Epithelial cell of proximal tubule (primary cell): ENCODE measurements around the gene HMG20A. TPM values are rescaled to one million over a fixed set of nuclear protein-coding genes. Genes with fewer than 3 reads are reported as not detected.
A peak's percentile ranks its signal among the peaks of the same experiment; 100 is the strongest.

Experiments used
- DNase-seq: peaks from one replicate; pipeline ENCODE4 v3.0.0-alpha.2; 2011; ENCODE audit warnings: low read depth
- H3K4me3 ChIP-seq: 2 replicates; pipeline ENCODE4 v1.5.1; 2011; ENCODE audit warnings: low read depth, mild to moderate bottlenecking, low read length
- total RNA-seq: library from RNA; depleted of rRNA; stranded (reverse); fragments of >200 nt; gene quantifications from 2 replicates; pipeline ENCODE4 v1.2.3, GENCODE V29; 2015
- TF ChIP-seq, protein P1 (sequence below): conservative IDR thresholded peaks from 2 replicates; pipeline ENCODE4 v1.5.1; 2012; ENCODE audit warnings: low read depth, mild to moderate bottlenecking, low read length

HMG20A gene
- total RNA-seq: 20.5 and 22.5 TPM in 2 replicates

DNA sequence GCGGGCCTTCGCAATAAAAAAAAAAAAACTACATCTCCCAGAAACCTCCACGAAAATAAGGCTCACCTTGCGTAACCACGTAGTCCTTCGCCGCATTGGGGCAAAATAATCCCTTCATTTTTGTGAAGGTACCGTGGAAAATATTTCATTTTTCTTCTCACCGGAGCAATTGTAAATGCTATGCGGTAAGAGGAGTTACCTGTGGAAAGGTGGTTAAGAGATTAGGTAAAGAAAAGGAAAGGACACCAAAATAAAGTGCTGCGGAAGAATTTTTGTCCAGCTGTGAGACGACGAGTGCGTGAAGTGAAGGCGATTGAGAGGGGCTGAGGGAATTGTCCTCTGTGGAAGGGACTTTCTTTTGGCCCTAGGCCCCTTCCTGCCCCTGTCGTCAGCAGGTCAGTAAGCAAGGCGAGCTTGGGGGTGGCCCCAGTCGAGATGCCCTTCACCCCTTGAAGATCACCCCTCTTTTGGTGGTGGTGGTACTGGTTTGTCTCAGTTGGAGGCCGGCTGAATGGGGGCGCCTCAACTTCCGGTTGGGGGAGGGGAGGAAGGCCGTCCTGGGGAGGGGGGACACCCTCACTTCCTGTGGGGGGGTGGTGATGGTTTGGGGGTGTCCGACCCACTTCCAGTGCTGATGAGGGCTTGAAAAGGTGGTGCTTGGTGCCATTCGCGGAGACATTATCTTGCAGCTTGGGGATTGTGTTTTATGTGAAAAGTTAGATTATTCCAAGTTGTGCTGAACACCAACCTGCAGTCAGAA is at the start of gene HMG20A:
Gene HMG20A (plus strand): TSS at position 279 of the 760 bp plus-strand sequence. CDS start 37,520 bp downstream, outside the sequence.
- DNase-seq: peak; percentile 88
- peak within 1 kb of the TSS; percentile 92 for H3K4me3 ChIP-seq
- TF ChIP-seq, protein P1, sequence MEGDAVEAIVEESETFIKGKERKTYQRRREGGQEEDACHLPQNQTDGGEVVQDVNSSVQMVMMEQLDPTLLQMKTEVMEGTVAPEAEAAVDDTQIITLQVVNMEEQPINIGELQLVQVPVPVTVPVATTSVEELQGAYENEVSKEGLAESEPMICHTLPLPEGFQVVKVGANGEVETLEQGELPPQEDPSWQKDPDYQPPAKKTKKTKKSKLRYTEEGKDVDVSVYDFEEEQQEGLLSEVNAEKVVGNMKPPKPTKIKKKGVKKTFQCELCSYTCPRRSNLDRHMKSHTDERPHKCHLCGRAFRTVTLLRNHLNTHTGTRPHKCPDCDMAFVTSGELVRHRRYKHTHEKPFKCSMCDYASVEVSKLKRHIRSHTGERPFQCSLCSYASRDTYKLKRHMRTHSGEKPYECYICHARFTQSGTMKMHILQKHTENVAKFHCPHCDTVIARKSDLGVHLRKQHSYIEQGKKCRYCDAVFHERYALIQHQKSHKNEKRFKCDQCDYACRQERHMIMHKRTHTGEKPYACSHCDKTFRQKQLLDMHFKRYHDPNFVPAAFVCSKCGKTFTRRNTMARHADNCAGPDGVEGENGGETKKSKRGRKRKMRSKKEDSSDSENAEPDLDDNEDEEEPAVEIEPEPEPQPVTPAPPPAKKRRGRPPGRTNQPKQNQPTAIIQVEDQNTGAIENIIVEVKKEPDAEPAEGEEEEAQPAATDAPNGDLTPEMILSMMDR: no peak

DNA sequence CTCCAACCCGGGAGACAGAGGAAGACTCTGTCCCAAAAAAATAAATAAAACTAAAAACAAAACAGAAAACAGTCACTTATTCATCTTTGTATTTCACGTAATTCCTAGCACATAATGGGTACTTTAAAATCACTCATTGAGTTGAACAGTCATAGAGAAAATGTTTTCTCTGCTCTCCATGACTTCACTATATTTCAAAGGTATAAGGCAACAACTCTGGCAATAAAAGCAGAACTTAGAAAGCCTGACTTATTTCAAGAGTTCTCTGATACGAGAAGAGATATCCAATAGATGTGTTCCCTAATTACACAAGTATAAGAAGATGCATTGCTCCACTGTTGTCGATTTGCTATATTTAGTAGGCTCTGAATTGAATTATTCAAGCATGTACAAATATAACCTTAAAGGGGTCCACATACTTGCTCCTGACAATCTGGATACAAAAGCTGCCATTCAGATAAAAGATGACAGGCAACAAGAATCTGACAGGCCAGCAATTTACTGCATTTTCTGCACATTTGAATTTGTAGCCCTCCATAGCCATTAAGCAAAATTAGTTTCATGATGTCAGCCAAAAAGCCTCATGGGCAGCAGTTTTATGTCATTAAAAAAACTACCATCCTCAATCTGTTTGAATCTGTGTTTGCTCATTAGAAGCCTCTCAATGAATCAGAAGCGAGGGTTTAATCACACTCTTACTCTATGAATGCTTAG is 48.7 kb upstream of the HMG20A start:
- no peak overlapping the region for H3K4me3 ChIP-seq

DNA sequence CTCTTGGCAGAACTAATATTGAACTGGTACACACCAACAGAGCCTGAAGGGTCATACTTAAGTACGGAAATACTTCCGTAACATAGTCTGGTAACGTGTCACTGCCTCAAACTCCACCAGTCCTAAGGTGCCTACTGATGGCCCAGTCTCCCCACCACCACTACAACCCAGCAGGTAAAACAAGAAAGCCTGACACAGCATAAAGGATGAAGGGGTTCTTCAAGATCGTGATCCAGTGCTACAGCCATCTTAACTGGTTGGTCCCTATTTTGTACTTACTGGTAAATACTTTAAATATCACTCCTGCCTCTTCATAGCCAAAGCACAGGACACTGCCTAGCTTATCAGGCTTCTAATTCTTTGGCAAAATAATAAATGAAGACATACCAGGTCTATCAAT is 47.2 kb upstream of the HMG20A start:
- no peak for DNase-seq
- TF ChIP-seq, protein P1: no peak
- no peak overlapping the region for H3K4me3 ChIP-seq

More for the DNA sequence above, 48.7 kb upstream of the HMG20A start:
- DNase-seq: no peak
- TF ChIP-seq, protein P1: no peak

- no peak overlapping the region for H3K4me3 ChIP-seq
- DNase-seq: no peak
- TF ChIP-seq, protein P1: no peak
These were observed 45.6 kb upstream of the HMG20A start for GRCh38 chr15:77375133-77375532.

GRCh38 chr15:77376770-77377169 is 43.9 kb upstream of the HMG20A start:
- DNase-seq: no peak
- TF ChIP-seq, protein P1: no peak
- no peak overlapping the region for H3K4me3 ChIP-seq

- no peak overlapping the region for H3K4me3 ChIP-seq
- TF ChIP-seq, protein P1: no peak
- DNase-seq: no peak
These were observed 40.7 kb upstream of the HMG20A start for GRCh38 chr15:77380033-77380432.
